Measurements from ENCODE around the gene IL1RAPL1.

Gene IL1RAPL1

DNA sequence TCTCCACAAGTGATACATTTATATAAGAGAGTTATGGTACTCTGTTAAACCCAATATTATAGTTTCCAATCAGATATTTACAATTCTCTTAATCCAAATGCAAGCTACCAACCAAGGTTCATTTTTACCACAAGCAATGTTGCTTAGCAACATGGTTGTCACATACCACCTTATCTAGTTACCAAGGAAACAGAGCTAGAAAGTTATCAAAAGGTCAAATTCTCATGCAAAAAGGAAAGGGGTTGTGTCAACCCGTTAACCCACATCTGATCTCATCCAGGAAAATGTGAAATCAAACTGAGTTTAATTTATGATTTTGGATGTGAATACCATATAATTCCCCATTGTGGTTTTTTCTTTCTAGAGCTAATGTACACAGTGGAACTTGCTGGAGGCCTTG lies 1354.0 kb downstream of the IL1RAPL1 start:
- DNase-seq: no peak

DNA sequence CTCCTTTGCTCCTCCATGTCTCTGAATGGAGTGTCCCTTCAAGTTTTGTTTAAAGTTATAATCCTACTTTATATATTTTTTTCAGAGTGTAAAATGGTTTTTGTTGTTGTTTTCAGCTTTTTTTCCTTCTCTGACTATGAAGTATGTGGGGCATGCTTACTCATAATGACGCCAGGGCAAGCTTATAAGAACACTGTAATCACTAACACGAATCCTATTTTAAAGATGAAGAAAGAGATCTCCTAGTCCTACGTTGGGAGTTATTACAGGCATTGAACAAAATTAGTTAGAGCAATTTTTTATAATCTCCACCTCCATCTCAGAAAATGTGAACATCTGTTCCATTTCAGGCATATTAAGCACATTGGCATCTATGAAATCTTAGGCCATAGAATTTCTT lies 1360.0 kb downstream of the IL1RAPL1 start:
- no peak for DNase-seq

DNA sequence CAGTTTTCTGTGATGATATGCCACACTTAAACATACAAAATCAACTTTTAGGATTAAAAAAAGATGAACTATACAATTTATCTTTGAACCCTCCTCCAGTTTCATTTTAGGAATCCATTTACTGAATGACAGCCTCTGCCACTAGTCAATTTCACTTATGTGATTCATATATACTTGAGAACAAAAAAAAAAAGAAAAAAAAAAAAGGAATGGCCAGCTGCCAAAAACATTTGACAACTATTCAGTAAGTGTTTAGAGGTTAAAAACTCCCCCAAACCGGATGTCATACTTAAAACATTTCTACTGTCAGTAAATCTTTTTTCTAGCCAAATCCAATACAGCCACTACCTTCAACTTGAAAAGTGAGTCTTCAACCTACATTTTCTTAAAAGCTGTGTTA lies 1361.4 kb downstream of the IL1RAPL1 start:
- DNase-seq: no peak

DNA sequence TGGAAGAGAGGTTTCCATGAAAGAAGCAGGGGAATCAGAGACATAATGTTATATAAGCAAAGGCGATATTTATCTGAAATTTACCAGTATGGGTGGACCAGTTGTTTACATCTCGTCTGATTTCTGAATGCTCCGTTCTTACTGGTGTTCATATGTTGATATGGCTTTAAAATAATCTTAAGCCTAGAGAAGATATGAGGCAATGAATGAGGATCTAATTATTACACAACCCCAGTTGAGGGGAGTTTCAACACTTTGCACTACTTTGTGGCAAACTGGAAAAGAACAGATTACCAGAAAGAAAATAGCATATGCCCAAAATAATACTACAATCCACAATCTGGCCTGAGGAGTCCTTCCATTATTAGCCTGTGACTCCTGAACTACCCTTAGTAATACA lies 1364.8 kb downstream of the IL1RAPL1 start:
- DNase-seq: no peak

- DNase-seq: no peak
These were observed 1374.8 kb downstream of the IL1RAPL1 start for GRCh38 chrX:29962061-29962460.

GRCh38 chrX:29965634-29966033 lies 1378.4 kb downstream of the IL1RAPL1 start:
- DNase-seq: no peak

DNA sequence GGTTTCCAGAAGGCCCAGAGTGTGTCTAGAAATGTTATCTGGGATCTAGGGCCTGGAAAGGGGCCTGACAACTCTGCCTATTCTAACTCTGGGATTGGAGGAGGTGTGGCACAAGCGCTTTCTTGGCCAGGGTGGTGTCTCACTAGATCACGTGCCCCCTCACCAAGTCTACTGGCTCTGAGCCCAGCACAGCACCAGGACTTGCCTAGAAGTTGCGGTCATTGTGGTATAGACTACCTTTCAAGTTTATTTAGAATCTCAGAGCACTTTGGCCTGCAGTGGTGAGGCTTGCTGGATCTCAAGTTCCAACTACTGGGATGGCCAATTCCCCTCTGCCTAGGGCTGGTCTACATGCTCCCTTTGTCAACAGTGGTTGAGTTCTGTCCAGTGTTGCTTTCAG lies 1404.8 kb downstream of the IL1RAPL1 start:
- DNase-seq: no peak

GRCh38 chrX:30005813-30006212 lies 1418.6 kb downstream of the IL1RAPL1 start:
- no peak for DNase-seq

Measured in NCI-H510A (cell line).